Measurements from ENCODE around the gene OR4F17.
"Not testable (repeated sequence)": the region's sequence is repeated elsewhere in the genome, so short reads cannot be mapped to it uniquely, and the experiment has no call there.

Gene OR4F17

DNA sequence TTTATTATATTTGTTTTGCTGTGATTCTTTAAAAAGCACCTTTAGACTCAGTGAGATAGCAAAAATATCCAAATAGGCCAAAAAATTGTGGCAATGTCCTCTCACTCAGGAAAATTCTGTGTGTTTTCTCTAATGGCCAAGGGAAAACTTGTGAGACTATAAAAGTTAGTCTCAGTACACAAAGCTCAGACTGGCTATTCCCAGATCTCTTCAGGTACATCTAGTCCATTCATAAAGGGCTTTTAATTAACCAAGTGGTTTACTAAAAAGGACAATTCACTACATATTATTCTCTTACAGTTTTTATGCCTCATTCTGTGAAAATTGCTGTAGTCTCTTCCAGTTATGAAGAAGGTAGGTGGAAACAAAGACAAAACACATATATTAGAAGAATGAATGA lies at the start of gene OR4F17:
TSS of gene OR4F17 (plus strand) at position 301 of the 400 bp plus-strand sequence. CDS start 3,575 bp downstream, outside the sequence.
- not testable (repeated sequence) for H3K4me3 ChIP-seq (ENCODE audit: low read depth, low read length); DNase-seq (ENCODE audit: low read depth)

DNA sequence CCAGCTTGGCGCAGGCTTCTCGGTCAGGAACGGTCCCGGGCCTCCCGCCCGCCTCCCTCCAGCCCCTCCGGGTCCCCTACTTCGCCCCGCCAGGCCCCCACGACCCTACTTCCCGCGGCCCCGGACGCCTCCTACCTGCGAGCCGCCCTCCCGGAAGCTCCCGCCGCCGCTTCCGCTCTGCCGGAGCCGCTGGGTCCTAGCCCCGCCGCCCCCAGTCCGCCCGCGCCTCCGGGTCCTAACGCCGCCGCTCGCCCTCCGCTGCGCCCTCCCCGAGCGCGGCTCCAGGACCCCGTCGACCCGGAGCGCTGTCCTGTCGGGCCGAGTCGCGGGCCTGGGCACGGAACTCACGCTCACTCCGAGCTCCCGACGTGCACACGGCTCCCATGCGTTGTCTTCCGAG lies 36.1 kb upstream of the OR4F17 start:
- not testable (repeated sequence) for DNase-seq (ENCODE audit: low read depth)

DNA sequence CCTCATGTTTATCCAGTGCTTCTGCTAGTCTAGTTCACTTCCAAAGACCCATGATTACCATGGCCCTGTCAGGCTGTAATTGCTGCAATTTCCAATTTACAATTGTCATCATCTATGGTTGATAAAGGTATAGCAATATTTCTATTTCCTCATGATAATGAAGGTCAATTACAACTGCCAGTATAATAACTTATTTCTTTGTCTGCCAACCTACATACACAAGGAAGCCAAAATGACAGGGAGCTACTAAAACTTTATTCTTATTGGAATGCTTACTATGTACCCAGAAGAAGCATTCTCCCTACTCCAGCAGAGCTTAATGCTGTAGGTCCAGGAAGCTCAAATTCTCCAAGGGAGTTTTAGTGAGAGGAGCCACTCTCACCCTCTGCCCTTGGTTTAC lies 24.0 kb upstream of the OR4F17 start:
- DNase-seq (ENCODE audit: low read depth); H3K4me3 ChIP-seq (ENCODE audit: low read depth, low read length): not testable (repeated sequence)

More for the DNA sequence above, 36.1 kb upstream of the OR4F17 start:
- H3K4me3 ChIP-seq (ENCODE audit: low read depth, low read length), result not testable (repeated sequence)

- not testable (repeated sequence) for DNase-seq (ENCODE audit: low read depth); H3K4me3 ChIP-seq (ENCODE audit: low read depth, low read length)
Measured at GRCh38 chr19:83626-84025, 23.3 kb upstream of the OR4F17 start.

DNA sequence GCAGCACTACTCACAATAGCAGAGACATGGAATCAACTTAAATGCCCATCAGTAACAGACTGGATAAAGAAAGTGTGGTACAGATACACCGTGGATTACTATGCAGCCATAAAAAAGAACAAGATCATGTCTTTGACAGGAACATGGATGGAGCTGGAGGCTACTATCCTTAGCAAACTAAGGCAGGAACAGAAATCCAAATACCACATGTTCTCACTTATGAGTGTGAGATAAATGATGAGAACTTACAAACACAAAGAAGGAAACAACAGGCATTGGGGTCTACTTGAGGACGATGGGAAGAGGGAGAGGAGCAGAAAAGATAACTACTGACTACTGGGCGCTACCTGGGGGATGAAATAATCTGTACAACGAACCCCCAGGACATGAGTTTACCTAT lies 16.2 kb upstream of the OR4F17 start:
- not testable (repeated sequence) for DNase-seq (ENCODE audit: low read depth); H3K4me3 ChIP-seq (ENCODE audit: low read depth, low read length)

DNA sequence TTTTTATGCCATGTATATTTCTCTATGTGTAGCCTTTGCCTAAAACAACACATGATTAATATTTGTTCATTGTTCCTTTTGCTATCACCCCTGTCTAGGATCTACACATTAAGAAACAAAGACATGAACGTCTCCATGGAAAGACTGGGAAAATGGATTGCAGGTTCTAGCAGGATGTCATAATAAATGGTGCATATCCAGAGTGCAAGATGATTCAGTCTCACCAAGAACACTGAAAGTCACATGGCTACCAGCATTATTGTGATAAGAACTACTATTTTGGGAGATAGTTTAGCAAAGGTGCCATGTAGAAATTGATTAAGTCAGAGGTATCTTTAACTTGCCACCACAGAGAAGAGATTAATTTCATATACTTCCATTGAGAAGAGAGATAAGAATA lies 12.1 kb upstream of the OR4F17 start:
- H3K4me3 ChIP-seq (ENCODE audit: low read depth, low read length); DNase-seq (ENCODE audit: low read depth): not testable (repeated sequence)

DNA sequence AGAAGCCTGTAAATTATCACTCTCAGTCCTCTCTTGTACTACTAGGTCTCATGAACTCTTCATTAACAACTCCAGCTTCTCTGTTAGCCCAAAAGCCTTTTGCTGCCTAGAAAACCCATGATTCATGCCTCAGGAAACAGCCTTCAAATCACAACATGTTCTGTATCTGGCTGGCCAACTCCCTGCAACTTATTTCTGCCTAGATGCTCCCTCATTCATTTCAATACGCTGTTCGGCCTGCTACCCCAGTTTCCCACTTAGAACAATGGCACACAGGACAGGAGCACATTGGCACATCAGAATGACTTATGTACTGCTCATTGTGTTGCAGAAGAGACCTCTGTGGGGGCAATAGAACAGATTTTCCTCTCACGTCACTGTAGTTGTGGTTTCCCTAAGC lies 9.3 kb upstream of the OR4F17 start:
- H3K4me3 ChIP-seq (ENCODE audit: low read depth, low read length); DNase-seq (ENCODE audit: low read depth): not testable (repeated sequence)

DNA sequence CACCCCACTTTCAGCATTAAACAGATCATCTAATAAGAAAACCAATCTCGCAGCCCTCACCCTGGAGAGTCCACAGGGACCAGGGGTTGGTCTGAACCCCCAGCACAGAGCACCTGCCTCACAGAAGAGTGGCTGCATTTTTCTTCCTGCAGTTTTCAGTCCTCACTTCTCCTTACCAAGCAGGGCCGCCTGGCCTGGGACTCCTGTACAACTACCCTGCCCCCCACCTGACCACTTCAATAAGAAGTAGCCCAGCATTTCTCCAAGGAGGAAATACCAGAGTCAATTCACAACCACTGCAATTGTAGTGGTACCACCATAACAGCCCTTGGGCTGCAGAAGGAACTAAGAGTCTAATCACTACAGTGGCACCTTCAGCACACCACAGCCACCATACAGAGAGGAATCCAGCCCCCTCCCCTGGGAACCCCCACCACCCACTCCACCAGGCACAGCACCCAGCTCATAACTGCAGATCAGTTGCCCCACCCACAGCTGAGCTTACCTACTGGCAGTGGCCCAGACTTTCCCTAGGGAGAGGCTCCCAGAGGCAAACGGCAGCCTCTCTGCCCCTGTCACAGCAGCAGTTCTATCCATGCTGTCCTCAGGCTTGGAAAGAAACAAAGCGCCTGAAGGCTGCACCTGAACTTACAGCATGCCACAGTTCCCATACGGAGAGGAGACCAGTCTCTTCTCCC lies 13.7 kb downstream of the OR4F17 start:
- not testable (repeated sequence) for H3K4me3 ChIP-seq (ENCODE audit: low read depth, low read length); DNase-seq (ENCODE audit: low read depth)

Data from GM12864 (cell line).